Omental fat pad (tissue), 4 donors: ENCODE data around the gene CUEDC2. TPM values are rescaled to one million over a fixed set of nuclear protein-coding genes. Genes with fewer than 3 reads are reported as not detected.

Experiments
- ATAC-seq: fragments of 150-250 bp; one replicate; pipeline ENCODE4 v1.9.1; 2016; ENCODE audit warnings: mild to moderate bottlenecking, moderate library complexity; ENCODE audit not compliant: low FRiP score
- DNase-seq: peaks from one replicate; pipeline ENCODE4 v3.0.0-alpha.2; 2019; ENCODE audit warnings: low spot score
- small RNA-seq: library from RNA; depleted of rRNA; stranded (forward); fragments of <200 nt; gene quantifications from one replicate; pipeline ENCODE3, GENCODE V24; 2016
- total RNA-seq, 4 donors: library from RNA; depleted of rRNA; stranded (reverse); fragments of >200 nt; gene quantifications; one replicate each; pipeline ENCODE4 v1.1.0, GENCODE V29; 2016
- TF ChIP-seq, protein P1 (sequence below), 3 donors: fragments of 450-650 bp; IDR thresholded peaks; one replicate each; pipeline ENCODE4 v1.5.1; 2016 to 2017; ENCODE audit warnings: antibody characterized with exemption in 3 of 3, mild to moderate bottlenecking in 3 of 3, moderate library complexity in 2 of 3

CUEDC2 gene
- total RNA-seq, 4 donors from 2014 or later = 41.1 to 51.6 (median 47.2) TPM

DNA sequence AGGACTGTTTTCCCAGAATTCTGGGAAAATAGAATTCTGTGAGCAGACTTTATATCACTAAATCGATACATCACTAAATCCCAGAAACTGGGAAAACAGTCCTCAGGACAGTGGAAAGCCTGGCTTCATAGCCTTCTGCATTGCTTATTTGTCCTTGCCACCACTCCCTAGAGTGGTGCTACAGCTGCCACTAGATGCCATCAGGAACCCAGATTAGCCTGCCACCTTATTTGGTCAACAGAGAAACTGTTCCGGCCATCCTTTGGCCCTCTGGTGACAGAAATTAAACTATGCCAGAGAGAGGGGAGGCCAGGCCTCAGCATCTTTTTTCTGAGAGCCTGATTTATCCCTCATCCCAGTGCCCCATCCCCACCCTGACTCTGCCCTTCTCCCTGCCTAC, 56.5 kb downstream of the CUEDC2 start:
- TF ChIP-seq, protein P1, sequence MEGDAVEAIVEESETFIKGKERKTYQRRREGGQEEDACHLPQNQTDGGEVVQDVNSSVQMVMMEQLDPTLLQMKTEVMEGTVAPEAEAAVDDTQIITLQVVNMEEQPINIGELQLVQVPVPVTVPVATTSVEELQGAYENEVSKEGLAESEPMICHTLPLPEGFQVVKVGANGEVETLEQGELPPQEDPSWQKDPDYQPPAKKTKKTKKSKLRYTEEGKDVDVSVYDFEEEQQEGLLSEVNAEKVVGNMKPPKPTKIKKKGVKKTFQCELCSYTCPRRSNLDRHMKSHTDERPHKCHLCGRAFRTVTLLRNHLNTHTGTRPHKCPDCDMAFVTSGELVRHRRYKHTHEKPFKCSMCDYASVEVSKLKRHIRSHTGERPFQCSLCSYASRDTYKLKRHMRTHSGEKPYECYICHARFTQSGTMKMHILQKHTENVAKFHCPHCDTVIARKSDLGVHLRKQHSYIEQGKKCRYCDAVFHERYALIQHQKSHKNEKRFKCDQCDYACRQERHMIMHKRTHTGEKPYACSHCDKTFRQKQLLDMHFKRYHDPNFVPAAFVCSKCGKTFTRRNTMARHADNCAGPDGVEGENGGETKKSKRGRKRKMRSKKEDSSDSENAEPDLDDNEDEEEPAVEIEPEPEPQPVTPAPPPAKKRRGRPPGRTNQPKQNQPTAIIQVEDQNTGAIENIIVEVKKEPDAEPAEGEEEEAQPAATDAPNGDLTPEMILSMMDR (IDR thresholded peaks at IDR 0.05) = no peak
- no peak for ATAC-seq
- no peak for DNase-seq

DNA sequence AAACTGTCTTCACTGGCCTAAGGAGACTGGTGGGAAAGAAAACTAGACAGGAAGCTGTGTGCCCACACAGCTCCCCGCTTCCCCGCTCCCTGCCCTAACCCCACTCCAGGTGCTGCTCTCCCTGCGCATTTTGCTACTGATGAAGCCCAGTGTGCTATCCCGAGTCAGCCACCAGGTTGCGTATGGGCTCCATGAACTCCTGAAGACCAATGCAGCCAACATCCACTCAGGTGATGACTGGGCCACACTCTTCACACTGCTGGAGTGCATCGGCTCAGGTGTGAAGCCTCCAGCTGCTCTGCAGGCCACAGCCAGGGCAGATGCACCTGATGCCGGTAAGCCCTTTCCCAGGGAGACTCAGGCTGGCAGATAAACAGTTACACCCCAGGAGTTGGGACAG, 57.1 kb downstream of the CUEDC2 start:
- DNase-seq = no peak
- TF ChIP-seq, protein P1 (IDR thresholded peaks at IDR 0.05) = no peak
- ATAC-seq = no peak

Small RNAs within 50 kb of the gene (small RNA-seq; reads per million reads assigned to genes)
- gene MIR146B = 11,748 reads per million, percentile 100 among the genes with 10 or more reads in this experiment

Other genes with a start within 250 kb of the CUEDC2 start
- 1 to 10 TPM in 3 of 4 donors, under 1 TPM in 1; 0.72 to 4.6 (median 2.1) TPM for gene ELOVL3, start 206.3 kb downstream of the CUEDC2 start, total RNA-seq
- under 1 TPM in 2 of 4 donors, not detected in 2; 0.36 to 0.37 TPM for gene PITX3, start 191.1 kb downstream of the CUEDC2 start, total RNA-seq
- 10 to 100 TPM; 28.1 to 34.9 (median 31.6) TPM for gene GBF1, start 187.0 kb downstream of the CUEDC2 start, total RNA-seq
- 10 to 100 TPM; 13.7 to 54.4 (median 28.8) TPM for gene NFKB2, start 36.9 kb downstream of the CUEDC2 start, total RNA-seq
- 1 to 10 TPM in 2 of 4 donors, under 1 TPM in 1, not detected in 1; 0.44 to 1.6 (median 1.1) TPM for gene PSD, start 13.8 kb downstream of the CUEDC2 start, total RNA-seq
- 10 to 100 TPM; 11.7 to 16.8 (median 15.0) TPM for gene FBXL15, start 11.7 kb downstream of the CUEDC2 start, total RNA-seq
- gene C10orf95, start 19.0 kb upstream of the CUEDC2 start, total RNA-seq = under 1 TPM in 1 of 4 donors, not detected in 3; 0.84 TPM
- 100 to 1,000 TPM in 3 of 4 donors, 10 to 100 TPM in 1; 81.8 to 117 (median 113) TPM for gene ACTR1A, start 70.1 kb upstream of the CUEDC2 start, total RNA-seq
- gene SUFU, start 71.4 kb upstream of the CUEDC2 start, total RNA-seq = 10 to 100 TPM in 1 of 4 donors, 1 to 10 TPM in 3; 3.7 to 10.1 (median 7.1) TPM
- 100 to 1,000 TPM in 3 of 4 donors, 10 to 100 TPM in 1; 58.2 to 121 (median 103) TPM for gene TRIM8, start 211.9 kb upstream of the CUEDC2 start, total RNA-seq